22Rv1 (cell line): ENCODE results near the gene TMEM151B.

ENCODE experiments used
- H3K27ac ChIP-seq: fragments of 450-650 bp; 2 replicates; pipeline ENCODE4 v1.5.1; 2017
- CTCF ChIP-seq: fragments of 450-650 bp; IDR thresholded peaks from 2 replicates; pipeline ENCODE4 v1.5.1; 2017; ENCODE audit warnings: mild to moderate bottlenecking
- ZFX ChIP-seq: fragments of 450-650 bp; IDR thresholded peaks from 2 replicates; pipeline ENCODE4 v1.6.1; 2017; ENCODE audit warnings: antibody characterized with exemption, borderline replicate concordance

Gene TMEM151B

GRCh38 chr6:44304282-44305199 lies 34.3 kb downstream of the TMEM151B start:
- TF ChIP-seq CTCF: peak; percentile 93
- TF ChIP-seq ZFX: no peak
- no peak overlapping the region for H3K27ac ChIP-seq

- no peak overlapping the region for H3K27ac ChIP-seq
- no peak for TF ChIP-seq CTCF
- TF ChIP-seq ZFX: no peak
Measured at GRCh38 chr6:44305200-44305725, 35.0 kb downstream of the TMEM151B start.

GRCh38 chr6:44306710-44307109 lies 36.5 kb downstream of the TMEM151B start:
- TF ChIP-seq ZFX (no peak), CTCF (no peak)
- no peak overlapping the region for H3K27ac ChIP-seq

- no peak overlapping the region for H3K27ac ChIP-seq
- TF ChIP-seq CTCF: no peak
- no peak for TF ChIP-seq ZFX
Measured at GRCh38 chr6:44307217-44307616, 37.0 kb downstream of the TMEM151B start.

- no peak for TF ChIP-seq ZFX
- TF ChIP-seq CTCF: no peak
- H3K27ac ChIP-seq: no peak overlapping the region
Measured at GRCh38 chr6:44309092-44309491, 38.8 kb downstream of the TMEM151B start.

GRCh38 chr6:44309631-44310030 lies 39.4 kb downstream of the TMEM151B start:
- no peak for TF ChIP-seq CTCF
- no peak overlapping the region for H3K27ac ChIP-seq

- TF ChIP-seq ZFX: no peak
- no peak for TF ChIP-seq CTCF
- H3K27ac ChIP-seq: no peak overlapping the region
Measured at GRCh38 chr6:44310241-44310640, 40.0 kb downstream of the TMEM151B start.
